PC-3 (cell line): ENCODE data around the gene BICRA.

ENCODE experiments used
- EZH2 ChIP-seq: fragments of 300-600 bp; sonication (generic); IDR thresholded peaks from one replicate; pipeline ENCODE4 v1.6.1; 2017; ENCODE audit warnings: antibody characterized with exemption, mild to moderate bottlenecking, low read length; ENCODE audit not compliant: unreplicated experiment
- TF ChIP-seq, protein P1 (sequence below): fragments of 300-600 bp; sonication (generic); conservative IDR thresholded peaks from 2 replicates; pipeline ENCODE4 v1.5.1; 2017; ENCODE audit warnings: antibody characterized with exemption, low read depth, mild to moderate bottlenecking, low read length

DNA sequence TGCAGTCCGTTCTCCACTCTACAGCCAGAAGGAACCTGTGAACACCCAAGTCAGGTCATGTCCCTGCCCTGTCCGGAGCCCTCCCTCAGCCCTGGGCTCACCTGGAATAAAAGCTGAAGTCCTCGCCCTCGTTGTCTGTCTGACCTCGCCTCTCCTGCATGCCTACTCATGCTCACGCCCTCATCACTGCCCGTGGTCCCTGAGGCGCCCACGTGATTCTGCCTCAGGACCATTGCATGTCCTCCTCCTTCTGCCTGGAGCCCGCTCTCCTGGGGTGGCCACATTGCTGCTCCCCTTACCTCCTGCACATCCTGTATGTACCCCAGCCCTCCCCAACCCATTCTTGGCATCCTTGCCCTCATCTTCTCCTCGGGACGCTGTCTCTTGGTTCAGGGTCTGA, 42.2 kb downstream of the BICRA start:
- TF ChIP-seq, protein P1, sequence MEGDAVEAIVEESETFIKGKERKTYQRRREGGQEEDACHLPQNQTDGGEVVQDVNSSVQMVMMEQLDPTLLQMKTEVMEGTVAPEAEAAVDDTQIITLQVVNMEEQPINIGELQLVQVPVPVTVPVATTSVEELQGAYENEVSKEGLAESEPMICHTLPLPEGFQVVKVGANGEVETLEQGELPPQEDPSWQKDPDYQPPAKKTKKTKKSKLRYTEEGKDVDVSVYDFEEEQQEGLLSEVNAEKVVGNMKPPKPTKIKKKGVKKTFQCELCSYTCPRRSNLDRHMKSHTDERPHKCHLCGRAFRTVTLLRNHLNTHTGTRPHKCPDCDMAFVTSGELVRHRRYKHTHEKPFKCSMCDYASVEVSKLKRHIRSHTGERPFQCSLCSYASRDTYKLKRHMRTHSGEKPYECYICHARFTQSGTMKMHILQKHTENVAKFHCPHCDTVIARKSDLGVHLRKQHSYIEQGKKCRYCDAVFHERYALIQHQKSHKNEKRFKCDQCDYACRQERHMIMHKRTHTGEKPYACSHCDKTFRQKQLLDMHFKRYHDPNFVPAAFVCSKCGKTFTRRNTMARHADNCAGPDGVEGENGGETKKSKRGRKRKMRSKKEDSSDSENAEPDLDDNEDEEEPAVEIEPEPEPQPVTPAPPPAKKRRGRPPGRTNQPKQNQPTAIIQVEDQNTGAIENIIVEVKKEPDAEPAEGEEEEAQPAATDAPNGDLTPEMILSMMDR: no peak
- no peak for TF ChIP-seq EZH2
